Small intestine (tissue), 7 donors: ENCODE data around the gene DNAJB1. TPM values are rescaled to one million over a fixed set of nuclear protein-coding genes. Genes with fewer than 3 reads are reported as not detected.
A peak's percentile ranks its signal among the peaks of the same experiment; 100 is the strongest.

Experiments
- DNase-seq, 2 donors: peaks; one replicate each; pipeline versions ENCODE4 v3.0.0 to v3.0.0-alpha.2; 2013
- FAIRE-seq: peaks from 2 replicates; lab custom pipeline; 2012; peaks lifted over from hg19 to GRCh38; lab: Jason Lieb, UNC
- H3K27ac ChIP-seq, 3 donors: one replicate each; pipeline ENCODE4 v1.5.1; 2013; ENCODE audit warnings: low read length in 2 of 3, mild to moderate bottlenecking in 2 of 3, control low read depth in 1 of 3, inconsistent platforms in 1 of 3, low read depth in 1 of 3, moderate library complexity in 1 of 3
- H3K27me3 ChIP-seq, 3 donors: one replicate each; pipeline ENCODE4 v1.6.1; 2013; ENCODE audit warnings: low read length in 3 of 3, inconsistent platforms in 1 of 3; ENCODE audit not compliant: control insufficient read depth in 3 of 3, insufficient read depth in 3 of 3
- H3K36me3 ChIP-seq, 3 donors: one replicate each; pipeline ENCODE4 v1.6.1; 2013; ENCODE audit warnings: low read length in 3 of 3, inconsistent platforms in 1 of 3, low read depth in 1 of 3, mild to moderate bottlenecking in 1 of 3, moderate library complexity in 1 of 3; ENCODE audit not compliant: control insufficient read depth in 3 of 3, insufficient read depth in 2 of 3
- H3K4me1 ChIP-seq, 3 donors: one replicate each; pipeline ENCODE4 v1.6.1; 2013; ENCODE audit warnings: low read length in 2 of 3, inconsistent platforms in 1 of 3, low read depth in 1 of 3, mild to moderate bottlenecking in 1 of 3, moderate library complexity in 1 of 3; ENCODE audit not compliant: control insufficient read depth in 3 of 3, insufficient read depth in 2 of 3
- H3K4me3 ChIP-seq, 3 donors: one replicate each; pipeline ENCODE4 v1.5.1; 2013; ENCODE audit warnings: low read length in 3 of 3, control low read depth in 1 of 3, inconsistent platforms in 1 of 3, low read depth in 1 of 3, mild to moderate bottlenecking in 1 of 3, moderate library complexity in 1 of 3
- H3K9me3 ChIP-seq, 2 donors: one replicate each; pipeline ENCODE4 v1.6.1; 2013; ENCODE audit warnings: low read depth in 1 of 2, low read length in 1 of 2; ENCODE audit not compliant: control insufficient read depth in 2 of 2, insufficient read depth in 1 of 2
- WGBS, 3 donors: extraction: QIAGEN DNeasy Blood & Tissue Kit; methylation state at CpG; one replicate each; pipeline ENCODE4 v1.1.7; 2013; 5-methylcytosine and 5-hydroxymethylcytosine counted together
- polyA plus RNA-seq, 4 donors: library from polyadenylated mRNA; stranded (reverse) in 3 of 4; unstranded in 1 of 4; fragments of 200-250 nt in 3 of 4; fragments of 120-200 nt in 1 of 4; gene quantifications; one replicate each; pipeline versions ENCODE4 v1.2.1 to v1.2.3, GENCODE V29; 2013
- donor health status: healthy with polysubstance abuse.
- donor health status: control.
- donor health status: control.
- donor health status: Bipolar disorder and iron deficiency.
- donor health status: healthy.

DNAJB1 gene
- polyA plus RNA-seq, 4 donors = 39.4 to 87.7 (median 44.2) TPM

GRCh38 chr19:14515501-14516047 is 2.6 kb downstream of the DNAJB1 start:
- no peaks in the 10 kb centered on the region for H3K27me3 ChIP-seq
- H3K4me1 ChIP-seq = peaks cover 0 to 30% (median 10%) of the 10 kb centered on the region in 3 donors
- peak overlapping the region in 1 of 3 donors; percentile 10 for H3K27ac ChIP-seq
- DNase-seq (no peak), FAIRE-seq (no peak)
- WGBS, 3 donors = 37 to 66% (median 52%) methylated on average over 8 of the region's 8 CpGs
- no peaks in the 10 kb centered on the region for H3K9me3 ChIP-seq
- H3K4me3 ChIP-seq = peak overlapping the region; percentile 77 to 94 (median 93)
- peaks cover 4 to 45% (median 7%) of the 10 kb centered on the region in 3 donors for H3K36me3 ChIP-seq

GRCh38 chr19:14514215-14514863 is 3.9 kb downstream of the DNAJB1 start:
- Histone ChIP-seq H3K4me1 (peaks cover 0 to 30% (median 10%) of the 10 kb centered on the region in 3 donors), H3K4me3 (no peak overlapping the region), H3K27me3 (no peaks in the 10 kb centered on the region), H3K9me3 (no peaks in the 10 kb centered on the region), H3K27ac (peak overlapping the region in 1 of 3 donors; percentile 40), H3K36me3 (peaks cover 4 to 45% (median 7%) of the 10 kb centered on the region in 3 donors)
- WGBS, 3 donors = 63 to 75% (median 69%) methylated on average over 8 of the region's 8 CpGs
- FAIRE-seq = no peak
- no peak for DNase-seq

GRCh38 chr19:14512406-14512961 is 5.7 kb downstream of the DNAJB1 start:
- FAIRE-seq = no peak

GRCh38 chr19:14511229-14511593 is 7.0 kb downstream of the DNAJB1 start:
- H3K4me1 ChIP-seq = peaks cover 0 to 23% (median 10%) of the 10 kb centered on the region in 3 donors
- H3K27me3 ChIP-seq = no peaks in the 10 kb centered on the region
- WGBS, 3 donors = 74 to 85% (median 80%) methylated on average over 4 of the region's 4 CpGs
- FAIRE-seq = no peak
- no peak overlapping the region for H3K27ac ChIP-seq
- no peak overlapping the region for H3K4me3 ChIP-seq
- peaks cover 4 to 35% (median 7%) of the 10 kb centered on the region in 3 donors for H3K36me3 ChIP-seq
- no peak for DNase-seq
- no peaks in the 10 kb centered on the region for H3K9me3 ChIP-seq

More at GRCh38 chr19:14512406-14512961, 5.7 kb downstream of the DNAJB1 start:
- no peaks in the 10 kb centered on the region for H3K9me3 ChIP-seq
- H3K36me3 ChIP-seq = peaks cover 4 to 45% (median 7%) of the 10 kb centered on the region in 3 donors
- H3K4me1 ChIP-seq = peaks cover 0 to 24% (median 10%) of the 10 kb centered on the region in 3 donors
- H3K27me3 ChIP-seq = no peaks in the 10 kb centered on the region
- H3K27ac ChIP-seq = no peak overlapping the region
- H3K4me3 ChIP-seq = no peak overlapping the region
- no peak for DNase-seq
- 93 to 98% (median 94%) methylated on average over 14 of the region's 14 CpGs for WGBS, 3 donors

- H3K4me3 ChIP-seq = no peak overlapping the region
- FAIRE-seq (no peak), DNase-seq (no peak)
- H3K36me3 ChIP-seq = peaks cover 0 to 29% (median 7%) of the 10 kb centered on the region in 3 donors
- no peaks in the 10 kb centered on the region for H3K9me3 ChIP-seq
- no peaks in the 10 kb centered on the region for H3K27me3 ChIP-seq
- peaks cover 0 to 23% (median 5%) of the 10 kb centered on the region in 3 donors for H3K4me1 ChIP-seq
- 42 to 61% (median 58%) methylated on average over 21 to 22 of the region's 22 CpGs for WGBS, 3 donors
- H3K27ac ChIP-seq = no peak overlapping the region
These were observed 7.6 kb downstream of the DNAJB1 start for GRCh38 chr19:14510311-14511228.

- FAIRE-seq (no peak), DNase-seq (no peak)
- no peak overlapping the region for H3K27ac ChIP-seq
- no peak overlapping the region for H3K4me3 ChIP-seq
- no peaks in the 10 kb centered on the region for H3K9me3 ChIP-seq
- H3K27me3 ChIP-seq = no peaks in the 10 kb centered on the region
- peaks cover 0 to 16% (median 0%) of the 10 kb centered on the region in 3 donors for H3K4me1 ChIP-seq
- 40 to 60% (median 50%) methylated on average over 12 of the region's 12 CpGs for WGBS, 3 donors
- H3K36me3 ChIP-seq = peaks cover 0 to 5% (median 0%) of the 10 kb centered on the region in 3 donors
These were observed 10.3 kb downstream of the DNAJB1 start for GRCh38 chr19:14507704-14508542.

- peaks cover 0 to 16% (median 0%) of the 10 kb centered on the region in 3 donors for H3K4me1 ChIP-seq
- H3K4me3 ChIP-seq = no peak overlapping the region
- 41 to 44% (median 42%) methylated on average over 19 of the region's 19 CpGs for WGBS, 3 donors
- no peaks in the 10 kb centered on the region for H3K36me3 ChIP-seq
- no peaks in the 10 kb centered on the region for H3K27me3 ChIP-seq
- DNase-seq (peak; percentile 55 to 86), FAIRE-seq (no peak)
- H3K9me3 ChIP-seq = no peaks in the 10 kb centered on the region
- H3K27ac ChIP-seq = peak overlapping the region in 2 of 3 donors; percentile 64 to 90
These were observed 12.5 kb downstream of the DNAJB1 start for GRCh38 chr19:14505488-14506239.
